ENCODE results near the gene AZU1. TPM values are rescaled to one million over a fixed set of nuclear protein-coding genes. Genes with fewer than 3 reads are reported as not detected.

The AZU1 gene
- total RNA-seq, 1 experiment from 2014 or later = not detected

GRCh38 chr19:795691-796581 is 31.7 kb upstream of the AZU1 start:
- H3K36me3 Mint-ChIP-seq (ENCODE audit: insufficient read depth, unreplicated experiment) = peaks cover 25% of the 10 kb centered on the region
- intact Hi-C loops (cut with micrococcal nuclease) = no loop called here

GRCh38 chr19:796692-797527 is 30.7 kb upstream of the AZU1 start, which contains the start of gene PTBP1:
TSS of gene PTBP1 (plus strand) at chr19:797452. CDS start at chr19:797498, 46 bp downstream.
- Mint-ChIP-seq H3K9me3 (ENCODE audit: unreplicated experiment) (no peaks in the 10 kb centered on the region), H3K4me1 (ENCODE audit: insufficient read depth, unreplicated experiment) (peaks cover 25% of the 10 kb centered on the region), H3K27me3 (ENCODE audit: insufficient read depth, unreplicated experiment) (no peaks in the 10 kb centered on the region), H3K4me3 (ENCODE audit: unreplicated experiment) (peak within 1 kb of the TSS; percentile 91), H3K36me3 (ENCODE audit: insufficient read depth, unreplicated experiment) (peaks cover 30% of the 10 kb centered on the region), H3K27ac (ENCODE audit: low read depth, unreplicated experiment) (peak within 1 kb of the TSS; percentile 90)
- POLR2A ChIA-PET = interaction anchor here (0.5 to 1.9 kb wide), 20 partner anchors 11 to 675 kb away, joined by 3 to 16 read pairs (median 3); partner anchors contain the start of genes FSTL3, MED16, RNF126 and RNU6-9
- BruUV-seq (replicated peaks) = TSS peak; percentile 91
- DNase-seq (ENCODE audit: unreplicated experiment) = peak; percentile 100
- CTCF ChIA-PET = interaction anchor here (0.6 to 1.9 kb wide), 2 partner anchors 27 to 29 kb away, joined by 3 to 10 read pairs; no protein-coding TSS in a partner anchor
- TF ChIP-seq, protein P1, sequence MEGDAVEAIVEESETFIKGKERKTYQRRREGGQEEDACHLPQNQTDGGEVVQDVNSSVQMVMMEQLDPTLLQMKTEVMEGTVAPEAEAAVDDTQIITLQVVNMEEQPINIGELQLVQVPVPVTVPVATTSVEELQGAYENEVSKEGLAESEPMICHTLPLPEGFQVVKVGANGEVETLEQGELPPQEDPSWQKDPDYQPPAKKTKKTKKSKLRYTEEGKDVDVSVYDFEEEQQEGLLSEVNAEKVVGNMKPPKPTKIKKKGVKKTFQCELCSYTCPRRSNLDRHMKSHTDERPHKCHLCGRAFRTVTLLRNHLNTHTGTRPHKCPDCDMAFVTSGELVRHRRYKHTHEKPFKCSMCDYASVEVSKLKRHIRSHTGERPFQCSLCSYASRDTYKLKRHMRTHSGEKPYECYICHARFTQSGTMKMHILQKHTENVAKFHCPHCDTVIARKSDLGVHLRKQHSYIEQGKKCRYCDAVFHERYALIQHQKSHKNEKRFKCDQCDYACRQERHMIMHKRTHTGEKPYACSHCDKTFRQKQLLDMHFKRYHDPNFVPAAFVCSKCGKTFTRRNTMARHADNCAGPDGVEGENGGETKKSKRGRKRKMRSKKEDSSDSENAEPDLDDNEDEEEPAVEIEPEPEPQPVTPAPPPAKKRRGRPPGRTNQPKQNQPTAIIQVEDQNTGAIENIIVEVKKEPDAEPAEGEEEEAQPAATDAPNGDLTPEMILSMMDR (IDR thresholded peaks at IDR 0.05; ENCODE audit: unreplicated experiment) = no peak
- intact Hi-C loops (cut with micrococcal nuclease) = loop anchor here (1.0 kb wide), 1 partner anchor 15 kb away; no protein-coding TSS in a partner anchor

More at GRCh38 chr19:795691-796581, 31.7 kb upstream of the AZU1 start:
- TF ChIP-seq, protein P1 (IDR thresholded peaks at IDR 0.05; ENCODE audit: unreplicated experiment) = no peak
- Mint-ChIP-seq H3K4me1 (ENCODE audit: insufficient read depth, unreplicated experiment) (peaks cover 17% of the 10 kb centered on the region), H3K4me3 (ENCODE audit: unreplicated experiment) (peak overlapping the region; percentile 91), H3K27me3 (ENCODE audit: insufficient read depth, unreplicated experiment) (no peaks in the 10 kb centered on the region), H3K9me3 (ENCODE audit: unreplicated experiment) (no peaks in the 10 kb centered on the region), H3K27ac (ENCODE audit: low read depth, unreplicated experiment) (peak overlapping the region; percentile 90)
- CTCF ChIA-PET = interaction anchor here (0.6 to 1.9 kb wide), 3 partner anchors 12 to 28 kb away, joined by 3 to 10 read pairs (median 5); no protein-coding TSS in a partner anchor
- BruUV-seq (replicated peaks) = no TSS peak
- POLR2A ChIA-PET = interaction anchor here (0.5 to 1.8 kb wide), 8 partner anchors 10 to 676 kb away, joined by 3 to 16 read pairs (median 4); partner anchors contain the start of genes MED16 and RNU6-9
- DNase-seq (ENCODE audit: unreplicated experiment) = no peak

DNA sequence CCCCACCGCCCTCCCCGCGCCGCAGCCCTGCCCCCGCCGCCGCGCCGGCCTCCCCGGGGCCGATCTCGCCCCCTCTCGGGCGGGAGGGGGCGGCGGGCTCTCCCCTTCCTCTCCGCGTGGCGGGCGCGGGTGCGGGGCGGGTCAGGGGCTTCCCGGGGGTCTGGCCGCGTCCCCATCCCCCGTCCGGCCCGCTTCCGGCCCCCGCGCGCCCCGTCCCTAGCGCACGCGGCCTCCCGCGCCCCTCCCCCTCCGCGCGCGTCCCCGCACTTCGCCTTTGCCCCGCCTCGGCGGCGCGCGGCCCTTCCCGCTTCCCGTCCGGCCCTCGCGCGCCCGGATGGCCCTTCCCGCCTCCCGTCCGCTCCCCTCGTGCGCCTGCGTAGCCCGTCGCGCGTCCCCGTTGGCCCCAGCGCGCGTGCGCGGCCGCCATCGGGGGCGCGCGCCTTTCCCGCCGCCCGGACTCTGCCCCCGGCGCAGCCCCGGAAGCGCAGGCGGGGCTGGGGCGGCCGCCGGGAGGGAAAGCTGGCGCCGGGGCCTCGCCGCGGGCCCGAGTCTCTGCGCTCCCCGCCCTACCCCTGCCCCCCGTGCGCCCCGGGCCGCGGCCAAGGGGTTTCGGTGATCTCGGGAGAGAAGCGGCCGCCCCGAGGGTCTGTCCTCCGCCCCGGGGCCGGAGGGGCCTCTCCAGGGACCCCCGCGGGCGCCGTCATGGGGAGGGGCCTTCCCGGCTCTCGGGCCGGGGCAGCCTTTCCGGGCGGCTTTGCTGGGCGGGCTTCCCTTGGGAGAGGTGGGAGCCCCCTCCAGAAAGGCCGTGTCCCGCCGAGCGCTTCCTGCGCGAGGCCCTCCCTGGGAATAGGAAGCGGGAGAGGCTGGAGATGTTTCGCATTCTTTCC is 29.9 kb upstream of the AZU1 start:
- Mint-ChIP-seq H3K4me3 (ENCODE audit: unreplicated experiment) (peak overlapping the region; percentile 91), H3K27ac (ENCODE audit: low read depth, unreplicated experiment) (peak overlapping the region; percentile 90), H3K36me3 (ENCODE audit: insufficient read depth, unreplicated experiment) (peaks cover 38% of the 10 kb centered on the region), H3K9me3 (ENCODE audit: unreplicated experiment) (no peaks in the 10 kb centered on the region), H3K4me1 (ENCODE audit: insufficient read depth, unreplicated experiment) (peaks cover 33% of the 10 kb centered on the region), H3K27me3 (ENCODE audit: insufficient read depth, unreplicated experiment) (no peaks in the 10 kb centered on the region)
- POLR2A ChIA-PET = interaction anchor here (0.6 to 2.1 kb wide), 15 partner anchors 9 to 287 kb away, joined by 3 to 16 read pairs (median 6); partner anchors contain the start of genes FSTL3, MED16, RNF126 and RNU6-9
- DNase-seq (ENCODE audit: unreplicated experiment) = peak; percentile 85
- intact Hi-C loops (cut with micrococcal nuclease) = loop anchor here (1.0 kb wide), 1 partner anchor 15 kb away; no protein-coding TSS in a partner anchor
- no TSS peak for BruUV-seq (replicated peaks)
- TF ChIP-seq, protein P1 (IDR thresholded peaks at IDR 0.05; ENCODE audit: unreplicated experiment) = no peak
- CTCF ChIA-PET = no interaction called here

All from MCF 10A (cell line).